GM19238 (cell line): Measurements from ENCODE around the gene PACSIN1.

Experiments used
- DNase-seq: peaks from one replicate; pipeline ENCODE4 v3.0.0; 2011; ENCODE audit warnings: low spot score; ENCODE audit not compliant: insufficient read length

PACSIN1 gene

DNA sequence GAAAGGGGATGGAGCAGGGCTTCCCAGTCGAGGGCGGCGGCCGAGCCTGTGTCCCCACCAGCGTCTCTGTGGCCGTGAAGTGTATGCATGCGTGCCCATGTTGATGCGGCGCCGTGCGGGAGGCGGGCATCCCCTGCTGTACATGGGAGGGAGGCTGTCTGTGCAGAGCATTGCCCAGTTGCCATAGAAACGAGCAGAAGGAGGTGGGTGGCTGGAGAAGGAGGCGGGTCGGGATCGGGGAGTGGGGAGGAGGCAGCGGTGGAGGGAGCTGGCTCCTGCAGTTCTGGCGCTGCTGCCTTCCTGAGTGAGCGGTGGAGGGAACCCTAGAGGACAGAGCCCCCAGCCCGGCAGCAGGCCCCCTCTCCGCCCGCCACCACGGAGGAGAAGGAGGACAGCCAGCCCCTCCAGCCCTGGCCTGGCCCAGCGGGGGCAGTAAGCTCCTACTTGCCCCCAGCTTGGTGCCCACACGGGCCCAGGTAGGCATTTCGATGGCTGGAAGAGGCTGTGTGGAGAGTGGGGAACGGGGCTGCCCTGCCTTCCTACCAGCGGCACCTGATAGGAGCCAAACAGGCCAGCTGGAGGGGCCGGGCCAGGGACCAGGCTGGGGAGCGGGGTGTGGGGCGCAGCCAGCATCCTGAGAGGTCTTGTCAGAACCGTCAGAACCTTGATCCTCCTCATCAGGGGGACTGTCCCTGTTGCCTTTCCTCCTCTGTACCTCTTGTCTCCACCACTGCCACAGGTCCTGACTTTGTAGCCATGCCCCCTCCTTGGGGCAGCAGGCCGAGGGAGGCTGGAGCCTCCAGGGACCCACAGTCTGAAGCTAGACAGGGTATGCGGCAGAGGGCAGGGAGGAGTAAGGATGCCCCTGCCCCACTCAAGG lies 49.0 kb downstream of the PACSIN1 start:
- no peak for DNase-seq

DNA sequence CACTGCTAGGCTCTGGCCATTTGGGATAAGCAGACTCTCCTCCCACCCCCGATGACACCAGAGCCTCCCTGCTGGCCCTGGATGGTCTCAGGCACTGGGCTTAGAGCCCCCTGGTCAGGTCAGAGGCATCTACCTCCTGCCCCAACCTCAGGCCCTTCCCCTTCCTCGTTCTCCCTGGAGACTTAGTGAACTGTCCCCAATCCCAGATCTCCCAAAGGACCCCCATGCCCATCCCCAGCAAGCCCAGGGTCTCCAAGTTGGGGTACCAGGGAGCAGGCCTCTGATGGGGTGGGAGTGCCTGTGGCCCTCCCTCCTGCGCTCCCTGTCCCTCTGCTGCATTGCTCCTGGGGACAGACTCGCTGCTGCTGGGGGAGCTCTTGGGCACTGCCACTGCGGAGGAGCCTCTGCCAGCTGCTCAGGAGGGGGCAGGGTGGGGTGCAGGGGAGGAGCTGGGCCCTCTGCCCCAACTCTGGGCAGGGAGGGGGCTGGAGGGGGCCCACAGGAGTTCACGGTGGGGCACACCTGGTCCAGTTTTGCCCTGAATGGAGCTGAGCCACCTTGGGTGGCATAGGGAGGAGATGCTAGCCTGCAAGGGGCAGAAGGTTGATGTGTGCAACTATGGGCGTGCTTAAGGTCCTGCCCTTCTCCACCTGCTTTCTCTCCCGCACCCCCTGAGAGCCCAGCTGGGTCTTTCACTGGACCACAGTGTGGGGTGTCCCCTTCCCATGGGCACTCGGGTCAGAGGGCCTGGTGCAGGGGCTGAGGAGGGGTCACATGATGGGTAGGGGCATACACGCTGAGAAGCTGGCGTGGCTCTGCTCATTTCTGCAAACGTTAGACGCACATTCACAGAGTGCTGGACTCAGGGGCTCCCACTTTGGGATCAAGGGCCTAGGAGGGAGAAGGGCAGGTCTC lies 49.9 kb downstream of the PACSIN1 start:
- no peak for DNase-seq

DNA sequence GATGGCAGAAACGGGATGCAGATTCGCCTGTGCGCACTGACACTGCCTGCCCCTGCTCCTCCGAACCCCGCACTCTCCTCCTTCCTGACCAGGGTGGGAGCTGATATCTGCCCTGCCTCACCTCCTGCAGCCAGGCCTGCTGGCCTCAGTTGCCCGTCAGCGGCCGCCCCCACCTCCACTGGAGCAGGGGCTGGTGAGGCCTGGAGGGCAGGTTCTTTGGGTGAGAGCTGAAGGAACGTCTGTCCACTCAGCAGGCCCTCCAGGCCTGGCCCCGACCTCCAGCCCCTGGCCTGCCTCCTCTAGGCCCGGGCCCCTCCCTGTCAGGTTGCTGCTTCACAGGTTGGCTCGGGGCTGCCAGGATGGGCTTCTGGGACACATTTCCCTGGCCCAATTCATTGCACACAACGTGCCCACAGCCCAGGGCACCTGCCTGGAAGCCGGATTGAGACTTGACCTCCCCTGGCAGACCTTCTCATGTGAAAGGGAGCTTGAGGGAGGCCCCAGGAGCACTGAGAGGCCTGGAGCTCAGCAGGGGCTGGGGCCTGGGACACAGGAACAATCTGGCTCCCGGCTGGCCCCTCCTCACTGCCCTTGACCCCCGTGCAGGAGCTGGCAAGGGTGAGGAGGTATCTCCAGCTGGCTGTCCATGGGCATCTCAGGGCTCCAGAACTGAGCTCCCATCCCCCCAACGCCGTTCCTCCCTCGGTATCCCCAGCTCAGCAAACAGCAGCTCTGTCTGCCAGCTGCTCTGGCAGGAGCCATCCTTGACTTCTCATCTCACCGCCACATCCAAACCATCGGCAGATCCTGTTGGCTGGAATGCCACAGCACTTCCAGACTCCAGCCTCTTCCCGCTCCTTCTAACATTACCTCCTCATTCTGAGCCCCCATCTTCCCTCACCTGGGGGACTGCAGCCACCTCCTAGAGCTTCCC lies 50.8 kb downstream of the PACSIN1 start:
- DNase-seq: no peak

DNA sequence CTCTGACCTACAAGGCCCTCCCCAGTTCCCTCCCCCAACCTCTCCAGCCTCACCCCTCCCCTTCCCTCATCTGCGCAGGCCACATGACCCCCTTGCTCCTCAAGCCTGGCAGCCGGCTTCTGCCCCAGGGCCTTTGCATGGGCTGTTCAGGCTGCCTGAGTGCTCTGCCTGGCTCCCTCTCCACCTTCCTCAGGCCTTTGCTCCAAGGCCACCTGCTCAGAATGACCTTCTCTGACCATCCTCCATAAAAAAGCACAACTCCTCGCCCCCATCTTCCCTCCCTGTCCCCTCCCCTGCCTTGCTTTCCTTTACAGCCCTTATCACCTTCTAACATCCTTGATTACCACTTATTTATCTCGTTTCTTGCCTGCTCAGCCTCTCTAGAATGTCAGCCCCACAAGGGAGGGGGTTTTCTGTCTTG lies 51.6 kb downstream of the PACSIN1 start:
- no peak for DNase-seq

DNA sequence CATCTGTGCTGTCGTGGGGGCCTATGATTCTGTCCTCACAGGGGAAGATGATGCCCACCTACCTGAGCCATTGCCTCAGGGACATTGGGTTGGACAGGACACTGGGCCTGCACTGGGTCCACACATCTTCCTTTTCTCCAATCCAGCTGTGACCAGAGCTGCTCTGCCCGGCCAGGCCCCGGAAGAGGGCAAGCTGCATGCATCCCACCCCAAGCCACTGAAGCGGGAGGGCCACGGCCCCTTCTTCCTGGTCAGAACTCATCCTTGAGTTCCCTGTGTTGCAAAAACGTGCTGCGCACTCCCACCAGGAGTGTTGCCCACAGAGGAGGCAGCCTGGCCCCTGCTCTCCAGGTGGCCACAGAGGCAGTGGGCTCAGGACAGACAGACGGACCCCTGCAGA lies 52.1 kb downstream of the PACSIN1 start:
- no peak for DNase-seq

DNA sequence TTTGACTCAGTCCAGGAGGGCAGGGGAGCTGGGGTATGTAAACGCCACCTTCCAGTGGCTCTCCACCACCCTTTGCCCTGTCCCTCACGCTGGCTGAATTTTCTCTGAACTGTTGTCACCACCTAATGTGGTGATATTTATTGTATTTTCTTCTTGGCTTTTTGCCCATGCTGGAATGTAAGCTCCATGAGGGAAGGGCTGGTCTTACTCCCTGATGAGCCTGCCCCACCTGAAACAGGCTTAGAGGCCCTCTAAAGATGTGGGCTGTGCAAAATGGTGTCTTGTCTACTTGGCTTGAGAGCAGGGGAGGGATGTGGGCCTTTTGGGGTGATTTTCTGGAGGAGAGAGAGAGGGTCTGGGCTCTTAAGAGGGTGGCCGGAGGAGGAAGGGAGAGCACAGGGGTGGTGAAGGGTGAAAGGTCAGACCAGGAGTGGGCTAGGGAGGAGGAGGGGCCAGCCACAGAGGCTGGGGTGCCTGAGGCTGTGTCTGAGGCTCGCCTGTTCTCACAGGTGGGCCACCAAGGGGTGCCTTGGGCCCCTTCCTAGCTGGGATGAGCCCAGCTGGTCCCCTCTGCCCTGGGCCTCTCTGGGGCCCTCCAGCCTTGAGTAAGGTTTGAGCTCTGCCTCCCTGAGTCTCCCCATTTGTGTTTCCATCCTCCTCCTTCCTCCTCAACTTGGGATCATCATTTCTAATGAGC lies 52.9 kb downstream of the PACSIN1 start:
- DNase-seq: no peak

DNA sequence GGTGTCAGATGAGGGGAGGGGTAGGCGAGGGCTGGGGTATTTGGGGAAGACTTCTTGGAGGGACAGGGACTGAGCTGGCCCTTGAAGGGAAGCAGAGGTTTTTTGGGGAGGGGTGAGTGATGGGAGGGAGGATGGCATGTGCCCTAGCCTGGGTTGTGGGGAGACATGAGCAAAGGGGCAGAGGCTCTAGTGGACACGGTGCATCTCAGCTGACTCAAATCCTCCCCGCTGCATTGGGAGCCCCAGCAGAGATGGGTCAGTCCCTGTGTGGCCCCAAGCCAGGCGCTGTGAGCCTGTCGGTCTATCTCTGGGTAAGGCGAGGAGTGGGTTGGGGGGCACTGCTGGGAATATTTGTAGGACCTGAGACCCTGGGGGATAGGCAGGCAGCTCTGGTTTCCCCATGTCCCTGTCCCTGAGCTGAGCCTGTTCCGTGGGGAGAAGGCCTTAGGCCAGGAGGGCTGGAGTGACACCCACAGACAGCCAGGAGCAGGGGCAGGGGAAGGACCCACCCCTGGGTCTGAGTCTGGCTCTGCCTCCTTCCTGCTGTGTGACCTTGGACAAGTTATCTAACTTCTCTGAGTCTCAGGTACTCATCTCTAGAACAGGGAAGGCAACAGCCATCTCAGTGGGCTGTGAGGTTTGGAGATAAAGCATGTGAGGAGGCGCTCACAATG lies 54.2 kb downstream of the PACSIN1 start:
- DNase-seq: no peak

DNA sequence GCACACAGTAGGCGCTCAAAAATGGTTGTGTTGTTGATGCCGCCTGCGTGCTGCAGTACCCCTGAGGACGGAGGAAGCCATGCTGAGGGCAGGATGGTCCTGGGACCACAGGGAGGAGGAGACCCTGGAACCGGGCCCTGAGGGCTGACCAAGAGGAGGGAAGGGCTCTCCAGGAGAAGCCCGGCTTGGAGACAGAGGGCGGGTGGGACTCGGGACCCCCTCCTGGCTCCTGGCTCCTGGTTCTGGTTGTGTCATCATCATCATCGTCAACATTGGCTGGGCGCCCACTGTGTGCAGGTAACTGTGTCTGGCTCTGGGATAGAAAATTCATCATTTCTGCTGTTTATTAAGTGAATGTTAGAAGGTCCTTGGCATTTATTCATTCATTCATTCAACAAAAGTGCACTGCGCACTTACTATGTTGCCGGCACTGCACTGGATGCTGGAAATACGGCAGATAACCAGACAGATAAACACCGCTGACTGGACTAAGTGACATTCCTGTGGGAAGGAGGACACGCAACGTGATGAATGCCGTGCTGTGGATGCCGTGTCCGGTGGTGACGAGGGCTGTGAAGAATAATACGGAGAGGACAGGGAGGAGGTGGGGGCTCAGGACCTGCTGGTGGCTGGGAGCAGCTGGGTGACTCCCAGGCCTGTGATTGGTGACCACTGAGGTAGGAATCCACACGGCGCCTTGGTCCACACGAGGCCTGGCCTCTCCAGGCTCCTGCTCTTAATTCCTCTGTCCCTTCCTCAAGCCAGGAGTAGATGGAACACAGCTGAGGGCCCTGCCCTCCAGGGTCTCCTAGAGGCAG lies 55.0 kb downstream of the PACSIN1 start:
- DNase-seq: no peak

DNA sequence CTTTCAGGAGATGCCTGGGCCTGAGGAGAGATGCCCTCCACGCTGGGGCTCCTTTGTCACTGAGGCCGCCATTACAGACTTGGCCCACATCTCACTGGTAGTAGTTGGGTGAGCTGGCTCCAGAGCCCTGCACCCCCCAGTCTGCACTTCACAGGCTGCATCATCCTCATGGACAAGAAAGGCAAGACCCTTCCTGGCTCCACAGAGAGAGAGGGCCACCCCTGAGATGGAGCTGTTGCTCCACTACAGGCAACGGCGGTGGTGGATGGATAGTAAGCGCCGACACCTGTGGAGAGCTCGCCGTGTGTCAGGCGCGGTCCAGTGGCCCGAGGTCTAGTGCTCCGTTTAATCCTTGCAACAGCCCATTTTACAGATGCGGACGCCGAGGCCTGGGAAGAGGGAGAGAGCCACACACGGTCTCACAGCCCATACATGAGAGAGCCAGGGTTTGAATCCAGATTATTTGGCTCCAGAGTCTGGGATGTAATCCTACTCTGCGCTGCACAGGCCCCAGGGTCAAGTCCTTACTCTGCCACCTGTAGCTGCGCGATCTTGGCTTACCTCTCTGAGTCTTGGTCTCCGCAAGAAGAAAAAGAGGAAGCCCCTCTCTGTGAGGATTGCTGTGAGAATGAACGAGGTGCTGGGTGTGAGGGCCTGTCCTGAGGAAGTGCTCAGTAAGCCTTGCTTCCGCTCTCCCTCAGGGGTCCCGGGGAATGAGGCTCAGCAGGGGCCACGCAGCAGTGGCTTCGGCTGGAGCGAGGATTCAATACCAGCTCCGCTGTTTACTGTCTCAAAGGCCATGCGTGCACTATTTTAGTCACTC lies 55.8 kb downstream of the PACSIN1 start:
- DNase-seq: no peak

DNA sequence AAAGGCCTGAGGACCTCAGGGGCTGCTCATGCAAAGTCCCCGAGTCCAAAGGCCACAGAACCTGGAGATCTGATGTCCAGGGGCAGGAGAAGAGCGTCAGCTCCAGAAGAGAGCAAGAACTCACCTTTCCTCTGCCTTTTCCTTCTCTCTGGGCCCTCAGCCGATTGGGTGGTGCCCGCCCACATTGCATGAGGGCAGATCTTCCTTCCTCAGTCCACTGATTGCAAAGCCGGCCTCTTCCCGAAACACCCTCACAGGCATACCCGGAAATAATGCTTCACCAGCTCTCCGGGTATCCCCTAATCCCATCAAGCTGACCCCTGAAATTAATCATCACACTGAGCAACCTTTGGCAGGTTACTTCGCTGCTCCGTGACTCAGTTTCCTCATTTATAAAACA lies 56.9 kb downstream of the PACSIN1 start:
- no peak for DNase-seq

DNA sequence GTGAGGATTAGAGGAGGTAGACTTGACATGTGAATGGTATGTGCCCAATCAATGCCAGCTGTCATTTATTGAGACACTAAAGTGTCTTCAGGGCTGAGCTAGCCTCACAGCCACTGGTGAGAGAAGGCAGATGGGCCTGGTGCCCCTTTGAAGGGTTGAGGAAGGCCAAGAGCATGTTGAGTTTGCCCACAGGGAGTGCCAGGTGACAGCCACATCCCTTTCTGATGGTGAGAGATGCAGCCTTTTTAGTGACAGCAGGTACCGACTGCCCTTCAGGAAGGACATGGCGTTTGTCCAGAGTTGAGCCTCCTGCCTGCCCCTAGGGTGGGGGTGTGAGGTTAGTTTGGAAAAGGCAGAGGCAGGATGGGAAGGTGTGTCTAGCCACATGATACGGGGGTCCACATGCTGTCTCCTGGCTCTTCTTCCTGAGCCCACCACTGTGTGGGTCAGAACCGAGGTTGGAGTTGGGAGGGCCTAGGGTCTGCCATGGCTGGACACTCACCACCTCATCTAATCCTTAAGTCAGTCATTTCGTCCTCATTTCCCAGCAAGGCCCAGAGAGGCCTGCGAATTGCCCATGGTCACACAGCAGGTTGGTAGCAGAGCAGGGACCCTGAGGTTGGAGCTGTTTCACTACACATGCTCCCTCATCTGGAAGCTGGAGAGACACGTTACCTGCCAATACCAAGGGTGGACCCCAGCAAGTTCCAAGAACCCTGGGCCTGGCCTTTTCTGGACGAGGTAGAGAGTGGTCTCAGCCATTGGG lies 57.7 kb downstream of the PACSIN1 start:
- DNase-seq: no peak

DNA sequence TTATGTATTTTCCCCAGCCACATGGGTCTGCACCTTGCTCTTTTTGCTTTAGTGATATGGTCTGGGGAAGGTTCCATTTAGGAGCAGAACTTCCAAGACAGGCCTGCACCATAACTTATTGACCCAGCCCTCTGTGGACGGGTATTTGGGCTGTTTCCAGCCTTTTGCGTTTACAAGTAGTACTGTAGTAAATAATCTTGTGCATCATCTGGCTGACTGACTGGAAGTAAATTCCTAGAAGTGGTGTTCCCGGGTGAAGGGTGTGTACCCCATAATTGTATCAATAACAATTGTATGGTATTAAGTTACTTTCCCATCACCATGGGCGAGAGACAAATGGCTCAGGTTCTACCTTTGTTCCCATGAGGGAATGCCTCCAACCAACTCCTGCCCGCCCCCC lies 58.6 kb downstream of the PACSIN1 start:
- DNase-seq: no peak

DNA sequence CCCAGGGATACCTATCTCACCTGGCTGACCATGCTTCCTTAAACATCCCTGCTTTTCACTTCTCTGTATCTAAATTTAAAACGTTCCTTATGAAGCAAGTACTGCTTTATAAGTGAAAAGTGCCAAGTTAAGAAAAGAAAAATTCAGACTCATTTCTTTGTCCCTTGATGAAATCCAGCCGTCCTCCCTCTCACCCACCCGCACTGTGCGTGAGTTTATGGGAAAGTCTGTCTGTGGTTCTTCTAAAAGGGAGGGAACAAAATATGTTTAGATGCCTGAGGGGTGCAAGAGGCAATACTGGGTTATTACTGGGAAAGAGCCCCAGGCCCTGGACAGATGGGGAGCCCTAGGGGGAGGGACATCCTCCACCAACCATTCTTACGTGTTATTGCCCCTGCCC lies 59.1 kb downstream of the PACSIN1 start:
- no peak for DNase-seq

DNA sequence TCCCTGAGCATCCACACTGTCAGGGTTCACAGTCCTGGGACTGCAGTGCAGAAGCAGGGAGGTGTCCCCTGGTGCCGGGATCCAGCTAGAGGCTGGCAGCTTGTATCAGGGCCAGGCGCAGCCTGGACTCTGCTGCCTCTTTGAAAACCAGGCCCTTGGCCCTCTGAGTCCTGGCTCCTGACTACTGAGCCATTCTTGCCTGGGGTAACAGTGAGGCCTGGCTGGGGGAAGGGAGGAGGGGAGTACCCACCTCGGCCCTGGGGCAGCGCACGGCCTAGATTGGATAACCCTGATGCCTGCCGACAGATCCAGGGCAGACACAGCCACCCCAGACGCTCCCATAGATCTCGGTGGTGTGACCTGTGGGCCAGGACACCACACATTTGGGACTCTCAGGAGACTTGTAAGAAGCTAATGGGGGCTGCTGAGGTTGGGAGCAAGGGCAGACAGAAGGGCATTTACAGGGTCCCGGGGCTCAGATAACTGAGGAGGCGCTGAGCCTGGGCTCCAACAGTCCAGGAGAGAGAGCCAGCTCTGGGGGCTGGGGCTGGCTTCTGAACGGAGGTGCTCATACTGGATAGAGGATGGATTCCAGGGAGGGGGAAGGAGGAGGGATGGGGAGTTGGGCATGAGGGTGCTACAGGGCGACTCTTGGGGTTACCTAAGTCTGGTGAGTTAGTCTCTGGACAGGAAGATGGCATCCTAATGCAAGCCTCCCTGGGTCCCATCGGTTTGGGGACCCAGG lies 59.7 kb downstream of the PACSIN1 start:
- DNase-seq: no peak

DNA sequence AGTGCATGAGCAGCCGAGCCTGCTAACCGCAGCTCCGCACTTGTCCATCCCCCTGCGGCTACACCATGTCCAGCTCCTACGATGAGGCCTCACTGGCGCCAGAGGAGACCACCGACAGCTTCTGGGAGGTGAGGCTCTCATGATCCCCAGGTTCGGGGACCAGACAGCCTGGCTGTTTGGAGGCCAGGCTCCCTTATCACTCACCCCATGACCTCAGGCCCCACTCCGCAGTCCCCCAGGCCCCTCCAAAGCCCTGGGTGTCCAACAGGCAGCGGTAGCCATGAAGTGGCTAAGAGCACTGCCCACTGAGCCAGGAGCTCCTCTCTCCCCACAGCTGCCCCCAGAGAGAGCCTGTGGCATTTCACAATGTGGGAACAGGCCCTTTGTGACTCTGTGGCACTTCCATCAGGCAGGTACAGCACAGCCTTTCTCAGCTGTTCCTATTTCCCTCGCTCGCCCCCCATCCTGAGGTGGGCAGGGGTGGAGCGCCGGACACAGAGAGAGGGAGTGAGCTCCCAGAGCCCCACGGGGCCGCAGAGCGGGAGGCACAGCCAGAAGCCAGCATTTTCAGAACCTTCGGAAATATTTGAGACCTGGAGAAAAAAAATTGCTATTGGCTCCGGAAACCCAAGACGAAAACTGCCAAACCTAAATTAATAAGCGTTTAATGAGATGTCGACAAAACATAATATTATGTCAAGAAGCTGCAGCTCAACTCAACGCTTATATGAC lies 60.5 kb downstream of the PACSIN1 start:
- no peak for DNase-seq
